Keratinocyte (primary cell): ENCODE results near the gene DAB1. TPM values are rescaled to one million over a fixed set of nuclear protein-coding genes. Genes with fewer than 3 reads are reported as not detected.

Source experiments
- DNase-seq: peaks from one replicate; pipeline ENCODE4 v3.0.0-alpha.2; 2011; ENCODE audit warnings: low read depth, missing footprints, low spot score
- FAIRE-seq: peaks from 2 replicates; lab custom pipeline; 2011; peaks lifted over from hg19 to GRCh38; lab: Jason Lieb, UNC
- H2AFZ ChIP-seq: 2 replicates; pipeline ENCODE4 v1.6.0; 2012; ENCODE audit warnings: low read length, control low read depth, inconsistent platforms; ENCODE audit not compliant: control insufficient read depth
- H3K27ac ChIP-seq: 2 replicates; pipeline ENCODE4 v1.5.1; 2011; ENCODE audit warnings: low read length; ENCODE audit not compliant: control insufficient read depth, insufficient read depth
- H3K27me3 ChIP-seq: 3 replicates; pipeline ENCODE4 v1.6.0; 2011; ENCODE audit warnings: low read length; ENCODE audit not compliant: control insufficient read depth, insufficient read depth; ENCODE audit errors: extremely low read depth
- H3K36me3 ChIP-seq, 2 experiments: 2 replicates in 1 of 2; 3 replicates in 1 of 2; pipeline ENCODE4 v1.5.1; 2011; ENCODE audit warnings: low read length in 2 of 2, mild to moderate bottlenecking in 1 of 2; ENCODE audit not compliant: control insufficient read depth in 2 of 2, insufficient read depth in 2 of 2; ENCODE audit errors: extremely low read depth in 1 of 2
- H3K4me1 ChIP-seq: 3 replicates; pipeline ENCODE4 v1.5.1; 2011; ENCODE audit warnings: low read length; ENCODE audit not compliant: control insufficient read depth, insufficient read depth; ENCODE audit errors: extremely low read depth
- H3K4me2 ChIP-seq: 3 replicates; pipeline ENCODE4 v1.6.0; 2011; ENCODE audit warnings: low read depth, low read length; ENCODE audit not compliant: control insufficient read depth, insufficient read depth; ENCODE audit errors: extremely low read depth
- H3K4me3 ChIP-seq, 3 experiments: fragments of 200-600 bp in 1 of 3; sonication (generic) in 1 of 3; 2 replicates in 2 of 3; 3 replicates in 1 of 3; pipeline ENCODE4 v1.5.1; 2011 to 2016; ENCODE audit warnings: low read length in 3 of 3, mild to moderate bottlenecking in 3 of 3, control low read depth in 2 of 3, inconsistent platforms in 1 of 3, low read depth in 1 of 3, mixed read lengths in 1 of 3, mixed run types in 1 of 3, moderate library complexity in 1 of 3; ENCODE audit not compliant: control insufficient read depth in 2 of 3, insufficient read depth in 2 of 3; ENCODE audit errors: extremely low read depth in 1 of 3
- H3K79me2 ChIP-seq: 2 replicates; pipeline ENCODE4 v1.6.0; 2012; ENCODE audit warnings: low read length; ENCODE audit not compliant: control insufficient read depth, insufficient read depth
- H3K9ac ChIP-seq: 3 replicates; pipeline ENCODE4 v1.6.0; 2011; ENCODE audit warnings: low read length; ENCODE audit not compliant: control insufficient read depth, insufficient read depth; ENCODE audit errors: extremely low read depth
- H3K9me1 ChIP-seq: 3 replicates; pipeline ENCODE4 v1.6.0; 2011; ENCODE audit warnings: low read length; ENCODE audit not compliant: control insufficient read depth, insufficient read depth; ENCODE audit errors: extremely low read depth
- H3K9me3 ChIP-seq: 2 replicates; pipeline ENCODE4 v1.5.1; 2012; ENCODE audit warnings: low read depth, low read length; ENCODE audit not compliant: control insufficient read depth
- H4K20me1 ChIP-seq: 3 replicates; pipeline ENCODE4 v1.6.0; 2011; ENCODE audit warnings: low read length; ENCODE audit not compliant: control insufficient read depth, insufficient read depth; ENCODE audit errors: extremely low read depth
- EZH2 ChIP-seq: IDR thresholded peaks from one replicate; pipeline ENCODE4 v1.6.1; 2012; ENCODE audit warnings: inconsistent platforms, mild to moderate bottlenecking, low read length, moderate library complexity
- dilution Hi-C: fragments of 300-500 bp; cut with MboI; formaldehyde crosslinking; loops from one replicate; pipeline ENCODE4 v1.7.0; 2020; ENCODE audit warnings: low sequenced_read_pairs; ENCODE audit not compliant: extremely low pct_ligation_motif_present
- polyA plus RNA-seq, 5 experiments: library from polyadenylated mRNA; depleted of rRNA in 3 of 5; stranded (reverse) in 3 of 5; stranded (forward) in 1 of 5; unstranded in 1 of 5; fragments of >200 nt; gene quantifications; 1 replicate in 1 of 5; 2 replicates in 3 of 5; 3 replicates in 1 of 5; pipeline versions ENCODE4 v1.2.1 to v1.2.3, GENCODE V29; 2011 to 2012; ENCODE audit warnings: missing spikeins in 2 of 5, low read depth in 1 of 5, low replicate concordance in 1 of 5
- TF ChIP-seq, protein P1 (sequence below), 3 experiments: IDR thresholded peaks in 1 of 3; conservative IDR thresholded peaks in 1 of 3; optimal IDR thresholded peaks in 1 of 3; 2 replicates in 2 of 3; 3 replicates in 1 of 3; pipeline versions ENCODE3 to v1.5.1; 2011; ENCODE audit warnings: low read length in 3 of 3, mild to moderate bottlenecking in 3 of 3, moderate library complexity in 2 of 3, control low read depth in 1 of 3, inconsistent platforms in 1 of 3; ENCODE audit not compliant: insufficient read depth in 2 of 3; ENCODE audit errors: extremely low read depth in 1 of 3

DAB1 gene
- polyA plus RNA-seq, 1 donor (not counting 4 experiments of a cell fraction or from before 2014, with no cell fraction given): 0.01 TPM

DNA sequence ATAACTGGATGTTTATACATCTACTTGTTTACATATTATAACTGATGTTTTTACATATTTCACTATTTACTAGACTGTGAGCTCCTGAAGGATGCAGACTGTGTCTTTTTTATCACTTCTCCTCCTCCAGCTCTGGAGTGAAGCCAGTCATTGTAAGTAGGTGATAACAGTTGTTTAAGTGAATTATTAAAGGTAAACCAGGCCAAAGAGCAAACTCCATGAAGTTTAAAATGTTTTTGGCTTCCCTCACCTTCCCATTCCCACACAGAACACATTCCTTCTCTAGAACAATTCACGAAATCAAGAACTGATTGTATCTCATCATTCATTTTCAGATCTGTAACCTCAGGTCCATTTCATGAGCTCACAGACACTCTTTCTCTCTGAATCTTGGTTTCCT lies 98.3 kb downstream of the DAB1 start:
- no peaks in the 10 kb centered on the region for H3K9me3 ChIP-seq
- DNase-seq: no peak
- no peak for FAIRE-seq
- no peaks in the 10 kb centered on the region for H3K9me1 ChIP-seq
- no peak overlapping the region for H3K4me3 ChIP-seq
- H3K36me3 ChIP-seq: no peaks in the 10 kb centered on the region
- H3K4me1 ChIP-seq: no peaks in the 10 kb centered on the region
- H3K27me3 ChIP-seq: no peaks in the 10 kb centered on the region
- no peaks in the 10 kb centered on the region for H3K79me2 ChIP-seq
- H2AFZ ChIP-seq: no peak overlapping the region
- H3K4me2 ChIP-seq: no peak overlapping the region
- H4K20me1 ChIP-seq: no peaks in the 10 kb centered on the region
- no peak for TF ChIP-seq EZH2
- TF ChIP-seq, protein P1, sequence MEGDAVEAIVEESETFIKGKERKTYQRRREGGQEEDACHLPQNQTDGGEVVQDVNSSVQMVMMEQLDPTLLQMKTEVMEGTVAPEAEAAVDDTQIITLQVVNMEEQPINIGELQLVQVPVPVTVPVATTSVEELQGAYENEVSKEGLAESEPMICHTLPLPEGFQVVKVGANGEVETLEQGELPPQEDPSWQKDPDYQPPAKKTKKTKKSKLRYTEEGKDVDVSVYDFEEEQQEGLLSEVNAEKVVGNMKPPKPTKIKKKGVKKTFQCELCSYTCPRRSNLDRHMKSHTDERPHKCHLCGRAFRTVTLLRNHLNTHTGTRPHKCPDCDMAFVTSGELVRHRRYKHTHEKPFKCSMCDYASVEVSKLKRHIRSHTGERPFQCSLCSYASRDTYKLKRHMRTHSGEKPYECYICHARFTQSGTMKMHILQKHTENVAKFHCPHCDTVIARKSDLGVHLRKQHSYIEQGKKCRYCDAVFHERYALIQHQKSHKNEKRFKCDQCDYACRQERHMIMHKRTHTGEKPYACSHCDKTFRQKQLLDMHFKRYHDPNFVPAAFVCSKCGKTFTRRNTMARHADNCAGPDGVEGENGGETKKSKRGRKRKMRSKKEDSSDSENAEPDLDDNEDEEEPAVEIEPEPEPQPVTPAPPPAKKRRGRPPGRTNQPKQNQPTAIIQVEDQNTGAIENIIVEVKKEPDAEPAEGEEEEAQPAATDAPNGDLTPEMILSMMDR (optimal IDR thresholded peaks at IDR 0.05 in 1 of 3, IDR thresholded peaks at IDR 0.05 in 1 of 3, conservative IDR thresholded peaks at IDR 0.05 in 1 of 3; ENCODE audit: extremely low read depth in 1 of 3, insufficient read depth in 2 of 3, low read length in 3 of 3): no peak
- H3K27ac ChIP-seq: no peak overlapping the region
- H3K9ac ChIP-seq: no peak overlapping the region
- dilution Hi-C loops: no loop called here

- Histone ChIP-seq H3K4me1 (no peaks in the 10 kb centered on the region), H4K20me1 (no peaks in the 10 kb centered on the region), H3K9me3 (no peaks in the 10 kb centered on the region), H3K9ac (no peak overlapping the region), H2AFZ (no peak overlapping the region), H3K9me1 (no peaks in the 10 kb centered on the region), H3K79me2 (no peaks in the 10 kb centered on the region), H3K27me3 (no peaks in the 10 kb centered on the region), H3K36me3 (no peaks in the 10 kb centered on the region), H3K4me2 (no peak overlapping the region), H3K27ac (no peak overlapping the region), H3K4me3 (no peak overlapping the region)
- TF ChIP-seq, protein P1 (optimal IDR thresholded peaks at IDR 0.05 in 1 of 3, IDR thresholded peaks at IDR 0.05 in 1 of 3, conservative IDR thresholded peaks at IDR 0.05 in 1 of 3; ENCODE audit: extremely low read depth in 1 of 3, insufficient read depth in 2 of 3, low read length in 3 of 3): no peak
- TF ChIP-seq EZH2: no peak
- DNase-seq: no peak
- FAIRE-seq: no peak
- dilution Hi-C loops: no loop called here
Measured at GRCh38 chr1:57325117-57325516, 98.7 kb downstream of the DAB1 start.
